ENCODE measurements around the gene CBLN2. TPM values are rescaled to one million over a fixed set of nuclear protein-coding genes. Genes with fewer than 3 reads are reported as not detected.
A peak's percentile ranks its signal among the peaks of the same experiment; 100 is the strongest.

CBLN2 gene
- total RNA-seq (2016; rRNA removed; fragmentation: Illumina TruSeq; extraction: Trizol) (not detected in 2 replicates), polyA plus RNA-seq (2011; rRNA removed) (not detected in 2 replicates), polyA minus RNA-seq (2011; rRNA and poly(A)+ RNA removed; ENCODE audit: low replicate concordance) (not detected in 2 replicates), Bru-seq, nascent RNA (not detected), BruChase-seq, experiment 1, labeled RNA remaining after a 6-hour chase (percentile 1 among the genes with signal in this experiment), BruChase-seq, experiment 2, labeled RNA remaining after a 2-hour chase (not detected)
- total RNA-seq (2016; cell fraction: cytosol; rRNA removed; fragmentation: Illumina TruSeq; extraction: Trizol; ENCODE audit: low read depth): not detected in 2 replicates
- not detected in 2 replicates for total RNA-seq (2016; cell fraction: insoluble cytoplasmic fraction; rRNA removed; fragmentation: Illumina TruSeq; extraction: Trizol)
- total RNA-seq (2016; cell fraction: membrane; rRNA removed; fragmentation: Illumina TruSeq; extraction: Trizol): not detected in 2 replicates
- total RNA-seq (2016; cell fraction: nucleus; rRNA removed; fragmentation: Illumina TruSeq; extraction: Trizol): not detected in 2 replicates
- polyA plus RNA-seq (2011; cell fraction: cytosol; rRNA removed): not detected in 2 replicates
- not detected in 2 replicates for polyA plus RNA-seq (2011; cell fraction: nucleus; rRNA removed)
- polyA plus RNA-seq (2012): not detected in 2 replicates
- polyA plus RNA-seq (2016; cell fraction: cytosol; fragmentation: Illumina TruSeq; extraction: Trizol; ENCODE audit: low read depth): not detected in 2 replicates
- not detected in 2 replicates for polyA plus RNA-seq (2016; cell fraction: insoluble cytoplasmic fraction; fragmentation: Illumina TruSeq; extraction: Trizol; ENCODE audit: low read depth)
- polyA plus RNA-seq (2016; cell fraction: membrane; fragmentation: Illumina TruSeq; extraction: Trizol; ENCODE audit: low read depth): not detected in 2 replicates
- not detected in 2 replicates for polyA plus RNA-seq (2016; cell fraction: nucleus; fragmentation: Illumina TruSeq; extraction: Trizol; ENCODE audit: insufficient read depth, low read depth)
- not detected in 2 replicates for polyA minus RNA-seq (2011; cell fraction: cytosol; rRNA and poly(A)+ RNA removed)
- polyA minus RNA-seq (2011; cell fraction: nucleus; rRNA and poly(A)+ RNA removed): not detected in 2 replicates
- long read RNA-seq, experiment 1: 0 reads
- long read RNA-seq, experiment 2: 0 reads

- ChIA-PET POLR2A (no interaction called here), CTCF (ENCODE audit: low intra/inter-chr PET ratio, low total read pairs) (interaction anchor here (0.8 to 1.5 kb wide), 3 partner anchors 1612 to 1945 kb away, joined by 3 to 8 read pairs (median 3); no protein-coding TSS in a partner anchor)
- WGBS (ENCODE audit: low lambda C conversion rate): 7% methylated on average over 22 of the region's 44 CpGs
- Histone ChIP-seq H3K27ac (ENCODE audit: extremely low read length, insufficient read depth, low read length) (no peak within 1 kb of the TSS), H3K27me3 (ENCODE audit: control insufficient read depth in 1 of 2, insufficient read depth in 2 of 2, low read length in 2 of 2) (peaks cover 1 to 19% of the 10 kb centered on the region in 2 experiments; a peak in 3 of 5 replicates), H3K9ac (ENCODE audit: insufficient read depth, low read depth, low read length) (no peak within 1 kb of the TSS), H3K9me3 (ENCODE audit: low read length) (no peaks in the 10 kb centered on the region), H3K4me3 (replicated peaks in 1 of 3; ENCODE audit: insufficient read depth in 1 of 3, low read depth in 2 of 3, low read length in 3 of 3) (no peak within 1 kb of the TSS), H3K4me1 (ENCODE audit: insufficient read depth, low read length) (no peaks in the 10 kb centered on the region), H4K20me1 (ENCODE audit: insufficient read depth, low read length) (no peaks in the 10 kb centered on the region), H3K4me2 (ENCODE audit: low read depth, low read length) (no peak within 1 kb of the TSS), H3K79me2 (ENCODE audit: insufficient read depth, low read length) (no peaks in the 10 kb centered on the region), H3K36me3 (replicated peaks in 1 of 2; ENCODE audit: control insufficient read depth in 1 of 2, insufficient read depth in 2 of 2, low read length in 2 of 2) (no peaks in the 10 kb centered on the region), H2AFZ (ENCODE audit: low read length) (no peak within 1 kb of the TSS)
- no TSS peak for BruUV-seq (replicated peaks)
- FAIRE-seq (no peak), DNase-seq (ENCODE audit: low spot score) (peak; percentile 23), ATAC-seq (peak; percentile 100)
- intact Hi-C loops (cut with micrococcal nuclease; ENCODE audit: unreplicated experiment): loop anchor here (2.0 kb wide), 1 partner anchor 1945 kb away; no protein-coding TSS in a partner anchor
- in situ Hi-C loops (cut with HindIII; ENCODE audit: extremely low pct_ligation_motif_present, low pct_unique_long_range_greater_than_20kb): loop anchor here (10.0 to 25.0 kb wide), 2 partner anchors 1609 to 1757 kb away; no protein-coding TSS in a partner anchor
- TF ChIP-seq NAIF1 (CRISPR knock-in tag; IDR thresholded peaks at IDR 0.05; ENCODE audit: borderline replicate concordance): 0 out of 2 replicates have a peak, but pooled peaks have one; percentile 33
- 0 out of 2 replicates have a peak, but pooled peaks have one; percentile 23 for TF ChIP-seq ZNF580 (CRISPR knock-in tag; IDR thresholded peaks at IDR 0.05; ENCODE audit: borderline replicate concordance, low read depth)
- TF ChIP-seq MTF2 (CRISPR knock-in tag; IDR thresholded peaks at IDR 0.05; ENCODE audit: borderline replicate concordance): peak; percentile 90; the same call in 1 of the 2 replicates
- TF ChIP-seq, protein P1, sequence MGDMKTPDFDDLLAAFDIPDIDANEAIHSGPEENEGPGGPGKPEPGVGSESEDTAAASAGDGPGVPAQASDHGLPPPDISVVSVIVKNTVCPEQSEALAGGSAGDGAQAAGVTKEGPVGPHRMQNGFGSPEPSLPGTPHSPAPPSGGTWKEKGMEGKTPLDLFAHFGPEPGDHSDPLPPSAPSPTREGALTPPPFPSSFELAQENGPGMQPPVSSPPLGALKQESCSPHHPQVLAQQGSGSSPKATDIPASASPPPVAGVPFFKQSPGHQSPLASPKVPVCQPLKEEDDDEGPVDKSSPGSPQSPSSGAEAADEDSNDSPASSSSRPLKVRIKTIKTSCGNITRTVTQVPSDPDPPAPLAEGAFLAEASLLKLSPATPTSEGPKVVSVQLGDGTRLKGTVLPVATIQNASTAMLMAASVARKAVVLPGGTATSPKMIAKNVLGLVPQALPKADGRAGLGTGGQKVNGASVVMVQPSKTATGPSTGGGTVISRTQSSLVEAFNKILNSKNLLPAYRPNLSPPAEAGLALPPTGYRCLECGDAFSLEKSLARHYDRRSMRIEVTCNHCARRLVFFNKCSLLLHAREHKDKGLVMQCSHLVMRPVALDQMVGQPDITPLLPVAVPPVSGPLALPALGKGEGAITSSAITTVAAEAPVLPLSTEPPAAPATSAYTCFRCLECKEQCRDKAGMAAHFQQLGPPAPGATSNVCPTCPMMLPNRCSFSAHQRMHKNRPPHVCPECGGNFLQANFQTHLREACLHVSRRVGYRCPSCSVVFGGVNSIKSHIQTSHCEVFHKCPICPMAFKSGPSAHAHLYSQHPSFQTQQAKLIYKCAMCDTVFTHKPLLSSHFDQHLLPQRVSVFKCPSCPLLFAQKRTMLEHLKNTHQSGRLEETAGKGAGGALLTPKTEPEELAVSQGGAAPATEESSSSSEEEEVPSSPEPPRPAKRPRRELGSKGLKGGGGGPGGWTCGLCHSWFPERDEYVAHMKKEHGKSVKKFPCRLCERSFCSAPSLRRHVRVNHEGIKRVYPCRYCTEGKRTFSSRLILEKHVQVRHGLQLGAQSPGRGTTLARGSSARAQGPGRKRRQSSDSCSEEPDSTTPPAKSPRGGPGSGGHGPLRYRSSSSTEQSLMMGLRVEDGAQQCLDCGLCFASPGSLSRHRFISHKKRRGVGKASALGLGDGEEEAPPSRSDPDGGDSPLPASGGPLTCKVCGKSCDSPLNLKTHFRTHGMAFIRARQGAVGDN (CRISPR knock-in tag; IDR thresholded peaks at IDR 0.05): peak; percentile 17; the same call in 1 of the 2 replicates
- peak; percentile 35; the same call in 1 of the 2 replicates for TF ChIP-seq ZNF768 (CRISPR knock-in tag; IDR thresholded peaks at IDR 0.05)
- TF ChIP-seq GABPB1 (CRISPR knock-in tag; IDR thresholded peaks at IDR 0.05): peak; percentile 41; the same call in 1 of the 2 replicates
- TF ChIP-seq, protein P2, sequence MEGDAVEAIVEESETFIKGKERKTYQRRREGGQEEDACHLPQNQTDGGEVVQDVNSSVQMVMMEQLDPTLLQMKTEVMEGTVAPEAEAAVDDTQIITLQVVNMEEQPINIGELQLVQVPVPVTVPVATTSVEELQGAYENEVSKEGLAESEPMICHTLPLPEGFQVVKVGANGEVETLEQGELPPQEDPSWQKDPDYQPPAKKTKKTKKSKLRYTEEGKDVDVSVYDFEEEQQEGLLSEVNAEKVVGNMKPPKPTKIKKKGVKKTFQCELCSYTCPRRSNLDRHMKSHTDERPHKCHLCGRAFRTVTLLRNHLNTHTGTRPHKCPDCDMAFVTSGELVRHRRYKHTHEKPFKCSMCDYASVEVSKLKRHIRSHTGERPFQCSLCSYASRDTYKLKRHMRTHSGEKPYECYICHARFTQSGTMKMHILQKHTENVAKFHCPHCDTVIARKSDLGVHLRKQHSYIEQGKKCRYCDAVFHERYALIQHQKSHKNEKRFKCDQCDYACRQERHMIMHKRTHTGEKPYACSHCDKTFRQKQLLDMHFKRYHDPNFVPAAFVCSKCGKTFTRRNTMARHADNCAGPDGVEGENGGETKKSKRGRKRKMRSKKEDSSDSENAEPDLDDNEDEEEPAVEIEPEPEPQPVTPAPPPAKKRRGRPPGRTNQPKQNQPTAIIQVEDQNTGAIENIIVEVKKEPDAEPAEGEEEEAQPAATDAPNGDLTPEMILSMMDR (CRISPR knock-in tag; IDR thresholded peaks at IDR 0.05): peak; percentile 88
These were observed at the start of gene CBLN2 for GRCh38 chr18:72544092-72544886. Gene CBLN2, minus strand, starts transcription at chr18:72544342. Its CDS starts 2,182 bp downstream, at chr18:72542160.
